Left renal pelvis (tissue), 4 donors: ENCODE results near the gene COQ8B. TPM values are rescaled to one million over a fixed set of nuclear protein-coding genes. Genes with fewer than 3 reads are reported as not detected.
"Not testable (repeated sequence)": the region's sequence is repeated elsewhere in the genome, so short reads cannot be mapped to it uniquely, and the experiment has no call there.

ENCODE experiments used
- DNase-seq, 4 donors: peaks; one replicate each; pipeline ENCODE4 v3.0.0-alpha.2; 2013; ENCODE audit warnings: low read depth in 4 of 4, low spot score in 3 of 4
- polyA plus RNA-seq, 4 donors: library from polyadenylated mRNA; unstranded; fragments of 120-200 nt; gene quantifications; one replicate each; pipeline ENCODE4 v1.2.1, GENCODE V29; 2013; ENCODE audit not compliant: insufficient read length in 4 of 4

The COQ8B gene
- polyA plus RNA-seq, 4 donors: 25.9 to 49.7 (median 30.0) TPM

- DNase-seq: no peak
These were observed 26.2 kb upstream of the COQ8B start for GRCh38 chr19:40742886-40743285.

- DNase-seq: no peak
These were observed 25.8 kb upstream of the COQ8B start for GRCh38 chr19:40742477-40742876.

GRCh38 chr19:40741527-40742390 lies 25.1 kb upstream of the COQ8B start:
- no peak for DNase-seq

GRCh38 chr19:40740747-40741146 lies 24.1 kb upstream of the COQ8B start:
- no peak for DNase-seq

GRCh38 chr19:40739871-40740703 lies 23.4 kb upstream of the COQ8B start:
- no peak for DNase-seq

DNA sequence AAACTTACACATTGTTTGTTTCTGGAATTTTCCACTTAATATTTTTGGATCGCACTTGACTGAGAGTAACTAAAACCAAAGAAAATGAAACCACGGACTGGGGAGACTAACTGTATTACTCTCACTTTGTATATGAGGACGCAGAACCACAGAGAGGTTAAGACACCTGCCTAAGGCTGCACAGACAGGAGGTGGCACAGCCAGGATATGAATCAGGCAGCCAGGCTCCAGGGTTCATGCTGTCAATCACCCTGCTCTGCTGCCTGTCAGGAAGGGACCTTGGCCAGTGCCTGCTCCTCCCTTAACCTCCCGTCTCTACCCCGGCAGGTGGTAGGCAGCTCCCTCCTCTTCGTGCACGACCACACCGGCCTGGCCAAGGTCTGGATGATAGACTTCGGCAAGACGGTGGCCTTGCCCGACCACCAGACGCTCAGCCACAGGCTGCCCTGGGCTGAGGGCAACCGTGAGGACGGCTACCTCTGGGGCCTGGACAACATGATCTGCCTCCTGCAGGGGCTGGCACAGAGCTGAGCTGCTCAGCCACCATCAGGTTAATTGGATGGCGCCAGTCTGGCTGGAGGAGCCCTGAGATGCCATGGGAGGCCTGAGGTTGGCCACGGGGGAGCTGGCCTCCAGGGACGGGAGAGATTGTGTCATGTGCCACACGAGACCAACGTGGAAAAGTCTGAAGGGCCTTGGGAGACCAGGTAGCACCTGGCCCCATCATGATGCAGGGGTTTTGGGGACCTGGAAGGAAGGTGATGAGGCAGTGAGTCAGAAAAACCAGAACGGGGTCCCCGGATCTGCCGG lies 22.5 kb upstream of the COQ8B start:
- DNase-seq: no peak

DNA sequence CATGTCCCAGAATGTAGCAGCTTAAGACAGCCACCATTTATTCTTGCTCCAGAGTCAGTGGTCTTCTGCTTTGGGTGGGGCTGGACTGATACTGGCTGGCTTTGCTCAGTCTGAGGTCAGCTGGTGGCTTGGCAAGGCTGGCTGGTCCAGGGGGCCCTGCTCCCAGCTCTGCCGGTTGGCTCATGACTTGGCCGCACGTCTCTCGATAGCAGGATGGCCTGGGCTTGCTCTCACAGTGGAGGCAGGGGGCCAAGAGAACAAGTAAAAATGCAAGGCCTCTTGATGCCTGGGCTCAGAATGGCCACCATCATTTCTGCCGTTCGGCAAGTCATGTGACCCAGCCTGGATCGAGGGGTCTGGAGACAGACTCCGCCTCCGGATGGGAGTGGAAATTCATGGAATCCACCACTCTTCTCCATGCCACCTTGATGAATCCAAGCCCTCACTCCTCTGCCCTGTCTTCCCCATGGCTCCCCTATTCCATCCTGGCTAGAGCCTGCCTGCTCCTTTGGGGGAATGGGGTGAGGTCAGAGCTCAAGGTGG lies 20.5 kb upstream of the COQ8B start:
- no peak for DNase-seq

GRCh38 chr19:40736661-40737060 lies 20.0 kb upstream of the COQ8B start:
- DNase-seq: no peak

DNA sequence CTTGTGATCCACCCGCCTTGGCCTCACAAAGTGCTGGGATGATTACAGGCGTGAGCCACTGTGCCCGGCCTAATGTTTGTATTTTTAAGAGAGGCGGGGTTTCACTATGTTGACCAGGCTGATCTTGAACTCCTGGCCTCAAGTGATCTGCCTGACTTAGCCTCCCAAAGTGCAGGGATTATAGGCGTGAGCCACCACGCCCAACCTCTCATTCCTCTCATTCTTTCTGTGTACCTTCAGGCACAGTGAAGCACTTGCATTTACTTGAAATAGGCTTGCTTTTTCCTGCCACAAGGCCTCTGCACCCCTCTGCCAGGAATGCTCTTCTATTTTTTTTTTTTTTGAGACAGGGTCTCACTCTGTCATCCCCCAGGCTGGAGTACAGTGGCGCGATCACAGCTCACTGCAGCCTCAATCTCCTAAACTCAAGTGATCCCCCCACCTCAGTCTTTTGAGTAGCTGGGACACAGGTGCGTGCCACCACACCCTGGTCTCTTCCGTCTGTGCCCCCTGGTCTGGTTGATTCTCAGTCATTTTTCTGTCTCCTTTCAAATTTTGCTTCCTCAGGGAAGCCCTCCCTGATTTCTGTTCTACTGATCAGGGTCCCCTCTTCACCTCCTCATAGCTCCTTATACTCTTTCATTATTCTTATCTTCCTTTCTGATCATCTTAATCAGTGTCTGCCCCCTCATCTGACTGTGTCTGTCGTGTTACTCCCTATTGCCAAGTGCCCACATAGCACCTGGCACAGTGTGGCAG lies 18.5 kb upstream of the COQ8B start:
- no peak for DNase-seq

- no peak for DNase-seq
These were observed 16.5 kb upstream of the COQ8B start for GRCh38 chr19:40733149-40733548.

DNA sequence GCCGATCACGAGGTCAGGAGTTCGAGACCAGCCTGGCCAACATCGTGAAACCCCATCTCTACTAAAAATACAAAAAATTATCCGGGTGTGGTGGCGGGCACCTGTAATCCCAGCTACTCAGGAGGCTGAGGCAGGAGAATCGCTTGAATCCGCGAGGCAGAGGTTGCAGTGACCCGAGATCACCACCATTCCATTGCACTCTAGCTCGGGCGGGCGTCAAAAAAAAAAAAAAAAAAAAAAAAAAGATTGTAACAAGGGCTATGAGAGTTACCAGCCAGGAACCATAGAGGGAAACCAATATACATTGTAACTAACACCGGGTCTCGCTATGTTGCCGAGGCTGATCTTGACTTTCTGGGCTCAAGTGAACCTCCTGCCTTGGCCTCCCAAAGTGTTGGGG lies 15.6 kb upstream of the COQ8B start:
- DNase-seq: not testable (repeated sequence)

- not testable (repeated sequence) for DNase-seq
These were observed 13.4 kb upstream of the COQ8B start for GRCh38 chr19:40730065-40730464.

GRCh38 chr19:40726279-40726678 lies 9.6 kb upstream of the COQ8B start:
- DNase-seq: no peak

DNA sequence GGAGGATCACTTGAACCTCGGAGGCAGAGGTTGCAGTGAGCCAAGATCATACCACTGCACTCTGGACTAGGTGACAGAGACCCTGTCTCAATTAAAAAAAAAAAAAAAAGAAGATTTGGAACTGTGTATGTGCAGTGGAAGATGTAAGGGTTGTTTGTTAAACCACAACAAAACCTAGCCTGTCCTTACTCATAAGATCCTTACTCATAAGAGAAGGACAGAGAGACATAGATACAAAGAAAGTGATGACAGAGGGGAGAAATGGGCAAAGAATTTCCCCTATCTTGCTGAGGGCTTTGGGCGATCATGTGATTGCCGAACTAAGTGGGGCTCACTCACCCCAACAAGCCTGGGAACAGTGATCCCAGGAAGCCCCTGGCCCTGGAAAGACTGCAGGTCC lies 8.2 kb upstream of the COQ8B start:
- no peak for DNase-seq

GRCh38 chr19:40724315-40724714 lies 7.6 kb upstream of the COQ8B start:
- DNase-seq: no peak

- no peak for DNase-seq
These were observed 7.1 kb upstream of the COQ8B start for GRCh38 chr19:40723661-40724254.

GRCh38 chr19:40721936-40722661 lies 5.4 kb upstream of the COQ8B start:
- DNase-seq: no peak

- DNase-seq: no peak
These were observed 4.4 kb upstream of the COQ8B start for GRCh38 chr19:40721140-40721486.

- no peak for DNase-seq
These were observed 2.8 kb upstream of the COQ8B start for GRCh38 chr19:40719414-40719894.
